ENCODE data around the gene CMSS1. TPM values are rescaled to one million over a fixed set of nuclear protein-coding genes. Genes with fewer than 3 reads are reported as not detected.

CMSS1 gene
- total RNA-seq, 1 experiment from 2014 or later: 41.6 TPM

DNA sequence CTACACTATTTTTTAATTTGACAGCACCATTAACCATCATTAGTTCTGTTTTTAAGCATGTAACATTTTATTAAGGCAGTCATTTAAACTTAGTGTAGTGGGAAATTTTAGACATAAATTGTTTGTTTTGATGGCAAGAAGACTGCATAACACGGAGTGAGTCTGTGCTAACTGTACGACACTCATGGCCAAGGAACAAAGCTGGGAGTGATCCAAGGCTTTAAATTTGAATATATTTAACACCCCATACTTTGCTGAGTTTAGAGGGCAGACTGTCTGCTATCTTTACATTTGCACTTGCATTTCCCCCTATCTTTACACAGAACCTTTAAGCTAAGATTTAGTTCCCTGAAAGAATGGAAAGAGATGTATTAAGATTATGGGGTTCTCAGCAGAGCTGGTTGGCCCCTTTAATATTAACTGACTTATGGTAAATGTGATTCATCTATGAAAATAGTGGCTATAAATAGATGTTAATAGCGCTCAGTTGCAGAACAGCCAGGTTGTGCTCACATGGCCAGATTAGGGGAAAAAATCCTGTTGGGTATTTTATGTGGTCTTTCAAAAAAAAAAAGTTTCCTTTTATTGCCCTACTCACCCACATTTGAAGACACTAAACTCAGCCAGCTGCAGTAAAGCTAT lies 120.7 kb downstream of the CMSS1 start:
- Histone ChIP-seq H3K9me3 (ENCODE audit: low read length) (no peaks in the 10 kb centered on the region), H3K4me3 (ENCODE audit: low read length) (peak overlapping the region; percentile 58), H2AFZ (ENCODE audit: low read length) (no peak overlapping the region), H3K4me1 (ENCODE audit: low read length) (peaks cover 35% of the 10 kb centered on the region), H3K4me2 (ENCODE audit: low read depth, low read length, poor library complexity, severe bottlenecking) (peak overlapping the region; percentile 79), H3K79me2 (ENCODE audit: low read length) (peaks cover 10% of the 10 kb centered on the region; the same call in 1 of the 2 replicates), H3K27ac (ENCODE audit: low read length) (peak overlapping the region; percentile 89), H4K20me1 (ENCODE audit: insufficient read depth, low read depth, low read length) (no peaks in the 10 kb centered on the region), H3K9me2 (replicated peaks; ENCODE audit: insufficient read depth, low read length) (no peaks in the 10 kb centered on the region), H3K36me3 (ENCODE audit: insufficient read depth, low read length) (no peaks in the 10 kb centered on the region), H3K9ac (ENCODE audit: low read length) (peak overlapping the region; percentile 55), H3K27me3 (ENCODE audit: low read length) (no peaks in the 10 kb centered on the region)
- peak; percentile 75 for DNase-seq

DNA sequence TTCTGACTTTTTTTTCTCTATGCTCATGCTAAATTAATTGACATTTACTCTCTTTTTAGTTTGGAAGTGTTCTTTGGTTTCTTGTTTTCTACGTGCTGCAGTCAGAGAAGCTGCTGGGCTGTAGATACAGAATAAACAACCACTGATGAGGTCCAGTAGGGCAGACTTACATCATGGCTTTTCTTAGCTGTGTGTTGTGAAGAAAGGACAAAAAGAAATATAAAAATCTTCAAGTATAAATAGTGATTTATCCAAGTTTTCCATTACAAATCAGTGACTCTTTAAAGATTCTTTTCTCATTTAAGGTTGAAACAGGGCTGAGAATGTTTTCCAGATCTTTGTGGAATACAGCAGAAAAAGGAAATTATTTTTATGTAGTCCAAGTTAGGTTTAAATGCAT lies 122.2 kb downstream of the CMSS1 start:
- H3K36me3 ChIP-seq (ENCODE audit: insufficient read depth, low read length): no peaks in the 10 kb centered on the region
- no peak overlapping the region for H3K9ac ChIP-seq (ENCODE audit: low read length)
- no peak overlapping the region for H3K4me2 ChIP-seq (ENCODE audit: low read depth, low read length, poor library complexity, severe bottlenecking)
- H2AFZ ChIP-seq (ENCODE audit: low read length): no peak overlapping the region
- no peak for DNase-seq
- no peaks in the 10 kb centered on the region for H3K9me3 ChIP-seq (ENCODE audit: low read length)
- H3K9me2 ChIP-seq (replicated peaks; ENCODE audit: insufficient read depth, low read length): no peaks in the 10 kb centered on the region
- peaks cover 1% of the 10 kb centered on the region; the same call in 1 of the 2 replicates for H4K20me1 ChIP-seq (ENCODE audit: insufficient read depth, low read depth, low read length)
- H3K27ac ChIP-seq (ENCODE audit: low read length): no peak overlapping the region
- peaks cover 7% of the 10 kb centered on the region; the same call in 1 of the 2 replicates for H3K79me2 ChIP-seq (ENCODE audit: low read length)
- peaks cover 35% of the 10 kb centered on the region for H3K4me1 ChIP-seq (ENCODE audit: low read length)
- H3K27me3 ChIP-seq (ENCODE audit: low read length): no peaks in the 10 kb centered on the region
- no peak overlapping the region for H3K4me3 ChIP-seq (ENCODE audit: low read length)

- Histone ChIP-seq H3K79me2 (ENCODE audit: low read length) (peaks cover 3% of the 10 kb centered on the region; the same call in 1 of the 2 replicates), H4K20me1 (ENCODE audit: insufficient read depth, low read depth, low read length) (peaks cover 6% of the 10 kb centered on the region; the same call in 1 of the 2 replicates), H3K4me1 (ENCODE audit: low read length) (peaks cover 35% of the 10 kb centered on the region), H3K27ac (ENCODE audit: low read length) (no peak overlapping the region), H3K9me3 (ENCODE audit: low read length) (no peaks in the 10 kb centered on the region), H3K9ac (ENCODE audit: low read length) (no peak overlapping the region), H2AFZ (ENCODE audit: low read length) (no peak overlapping the region), H3K4me2 (ENCODE audit: low read depth, low read length, poor library complexity, severe bottlenecking) (no peak overlapping the region), H3K27me3 (ENCODE audit: low read length) (no peaks in the 10 kb centered on the region), H3K4me3 (ENCODE audit: low read length) (no peak overlapping the region), H3K36me3 (ENCODE audit: insufficient read depth, low read length) (no peaks in the 10 kb centered on the region), H3K9me2 (replicated peaks; ENCODE audit: insufficient read depth, low read length) (no peaks in the 10 kb centered on the region)
- no peak for DNase-seq
Measured at GRCh38 chr3:99940350-99940749, 122.7 kb downstream of the CMSS1 start.

- Histone ChIP-seq H3K9me3 (ENCODE audit: low read length) (no peaks in the 10 kb centered on the region), H3K27me3 (ENCODE audit: low read length) (no peaks in the 10 kb centered on the region), H2AFZ (ENCODE audit: low read length) (no peak overlapping the region), H3K4me3 (ENCODE audit: low read length) (no peak overlapping the region), H3K27ac (ENCODE audit: low read length) (no peak overlapping the region), H3K9me2 (replicated peaks; ENCODE audit: insufficient read depth, low read length) (no peaks in the 10 kb centered on the region), H3K36me3 (ENCODE audit: insufficient read depth, low read length) (no peaks in the 10 kb centered on the region), H3K9ac (ENCODE audit: low read length) (no peak overlapping the region), H3K79me2 (ENCODE audit: low read length) (no peaks in the 10 kb centered on the region), H4K20me1 (ENCODE audit: insufficient read depth, low read depth, low read length) (peaks cover 8% of the 10 kb centered on the region; the same call in 1 of the 2 replicates), H3K4me2 (ENCODE audit: low read depth, low read length, poor library complexity, severe bottlenecking) (no peak overlapping the region), H3K4me1 (ENCODE audit: low read length) (peaks cover 35% of the 10 kb centered on the region)
- DNase-seq: no peak
Measured at GRCh38 chr3:99941211-99941610, 123.5 kb downstream of the CMSS1 start.

DNA sequence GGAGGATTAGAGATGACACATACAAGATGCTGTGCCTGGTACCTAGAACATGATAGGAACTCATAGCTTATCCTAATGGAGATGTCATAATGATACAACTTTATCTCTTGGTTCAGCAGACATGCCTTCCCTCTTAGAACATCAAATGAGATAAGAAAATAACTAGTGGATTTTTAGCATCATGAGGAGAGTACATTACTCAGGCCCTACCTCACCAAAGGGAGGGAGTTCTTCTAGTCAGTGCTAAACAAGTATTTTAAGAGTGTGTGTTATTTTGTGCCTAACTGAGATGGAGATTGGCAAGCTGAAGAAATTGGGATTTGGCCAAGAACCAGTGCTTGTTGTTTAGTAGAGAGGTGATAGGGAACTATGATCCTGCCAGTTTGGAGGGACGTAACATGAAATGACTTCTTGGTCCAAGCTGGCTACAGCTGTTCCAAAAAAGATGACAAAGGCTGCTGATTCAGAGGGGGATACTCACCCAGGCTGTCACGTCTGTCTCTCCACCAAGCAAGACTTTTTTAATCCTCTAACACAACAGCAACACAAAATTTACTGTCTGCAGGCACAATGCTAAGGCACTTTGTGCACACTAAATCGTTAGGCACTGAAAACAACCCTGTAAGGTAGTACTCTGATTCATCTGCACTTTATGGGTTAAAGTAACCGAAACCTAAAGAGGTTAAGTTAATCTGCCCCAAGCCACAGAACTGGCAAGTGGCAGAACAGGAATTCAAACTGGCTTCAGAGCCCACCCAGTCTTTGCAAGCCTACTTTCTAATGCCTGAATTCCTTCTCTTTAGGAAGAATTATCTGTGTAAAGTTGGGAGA lies 126.5 kb downstream of the CMSS1 start:
- DNase-seq: no peak
- peaks cover 7% of the 10 kb centered on the region for H3K4me1 ChIP-seq (ENCODE audit: low read length)
- H3K4me3 ChIP-seq (ENCODE audit: low read length): no peak overlapping the region
- no peaks in the 10 kb centered on the region for H3K27me3 ChIP-seq (ENCODE audit: low read length)
- no peaks in the 10 kb centered on the region for H3K36me3 ChIP-seq (ENCODE audit: insufficient read depth, low read length)
- no peaks in the 10 kb centered on the region for H3K9me3 ChIP-seq (ENCODE audit: low read length)
- H3K9me2 ChIP-seq (replicated peaks; ENCODE audit: insufficient read depth, low read length): no peaks in the 10 kb centered on the region
- H3K27ac ChIP-seq (ENCODE audit: low read length): no peak overlapping the region
- peaks cover 8% of the 10 kb centered on the region; the same call in 1 of the 2 replicates for H4K20me1 ChIP-seq (ENCODE audit: insufficient read depth, low read depth, low read length)
- no peaks in the 10 kb centered on the region for H3K79me2 ChIP-seq (ENCODE audit: low read length)
- no peak overlapping the region for H2AFZ ChIP-seq (ENCODE audit: low read length)
- H3K9ac ChIP-seq (ENCODE audit: low read length): no peak overlapping the region
- H3K4me2 ChIP-seq (ENCODE audit: low read depth, low read length, poor library complexity, severe bottlenecking): no peak overlapping the region

GRCh38 chr3:99945328-99945995 lies 127.8 kb downstream of the CMSS1 start:
- H3K27me3 ChIP-seq (ENCODE audit: low read length): no peaks in the 10 kb centered on the region
- no peaks in the 10 kb centered on the region for H3K36me3 ChIP-seq (ENCODE audit: insufficient read depth, low read length)
- H3K27ac ChIP-seq (ENCODE audit: low read length): no peak overlapping the region
- no peaks in the 10 kb centered on the region for H3K4me1 ChIP-seq (ENCODE audit: low read length)
- no peak for DNase-seq
- H4K20me1 ChIP-seq (ENCODE audit: insufficient read depth, low read depth, low read length): peaks cover 11% of the 10 kb centered on the region; the same call in 1 of the 2 replicates
- no peaks in the 10 kb centered on the region for H3K9me3 ChIP-seq (ENCODE audit: low read length)
- no peaks in the 10 kb centered on the region for H3K79me2 ChIP-seq (ENCODE audit: low read length)
- H2AFZ ChIP-seq (ENCODE audit: low read length): no peak overlapping the region
- H3K9me2 ChIP-seq (replicated peaks; ENCODE audit: insufficient read depth, low read length): no peaks in the 10 kb centered on the region
- H3K4me3 ChIP-seq (ENCODE audit: low read length): no peak overlapping the region
- no peak overlapping the region for H3K4me2 ChIP-seq (ENCODE audit: low read depth, low read length, poor library complexity, severe bottlenecking)
- H3K9ac ChIP-seq (ENCODE audit: low read length): no peak overlapping the region

DNA sequence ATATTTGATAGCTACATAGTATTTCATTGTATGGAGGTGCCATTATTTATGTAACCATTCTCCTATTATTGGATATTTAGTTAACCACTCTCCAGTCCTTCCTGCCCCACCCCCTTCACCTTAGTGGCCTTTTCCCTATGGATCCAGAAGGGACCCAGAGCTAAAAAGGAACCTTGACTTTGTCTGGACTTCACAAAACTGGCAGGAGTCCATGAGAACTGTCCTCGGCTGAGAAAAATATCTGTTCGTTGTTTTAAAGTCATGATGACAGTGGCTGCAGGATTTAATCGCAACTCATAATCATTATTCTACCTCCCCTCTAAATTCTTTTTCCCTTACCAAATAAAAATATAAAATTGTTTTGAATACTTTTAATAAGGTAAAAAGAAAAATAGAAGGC lies 129.7 kb downstream of the CMSS1 start:
- Histone ChIP-seq H3K4me3 (ENCODE audit: low read length) (no peak overlapping the region), H3K4me2 (ENCODE audit: low read depth, low read length, poor library complexity, severe bottlenecking) (no peak overlapping the region), H3K27ac (ENCODE audit: low read length) (no peak overlapping the region), H3K36me3 (ENCODE audit: insufficient read depth, low read length) (no peaks in the 10 kb centered on the region), H2AFZ (ENCODE audit: low read length) (no peak overlapping the region), H3K4me1 (ENCODE audit: low read length) (no peaks in the 10 kb centered on the region), H4K20me1 (ENCODE audit: insufficient read depth, low read depth, low read length) (peaks cover 11% of the 10 kb centered on the region; the same call in 1 of the 2 replicates), H3K9ac (ENCODE audit: low read length) (no peak overlapping the region), H3K9me3 (ENCODE audit: low read length) (no peaks in the 10 kb centered on the region), H3K27me3 (ENCODE audit: low read length) (no peaks in the 10 kb centered on the region), H3K79me2 (ENCODE audit: low read length) (no peaks in the 10 kb centered on the region), H3K9me2 (replicated peaks; ENCODE audit: insufficient read depth, low read length) (no peaks in the 10 kb centered on the region)
- DNase-seq: no peak

All from Karpas-422 (cell line).